ENCODE results near the gene PTPRN2. TPM values are rescaled to one million over a fixed set of nuclear protein-coding genes. Genes with fewer than 3 reads are reported as not detected.

PTPRN2 gene
- total and polyA plus RNA-seq, 2 of the 13 experiments (the other 11 are each of a cell fraction or from before 2014, with no cell fraction given) = 2.5 to 24.2 TPM

DNA sequence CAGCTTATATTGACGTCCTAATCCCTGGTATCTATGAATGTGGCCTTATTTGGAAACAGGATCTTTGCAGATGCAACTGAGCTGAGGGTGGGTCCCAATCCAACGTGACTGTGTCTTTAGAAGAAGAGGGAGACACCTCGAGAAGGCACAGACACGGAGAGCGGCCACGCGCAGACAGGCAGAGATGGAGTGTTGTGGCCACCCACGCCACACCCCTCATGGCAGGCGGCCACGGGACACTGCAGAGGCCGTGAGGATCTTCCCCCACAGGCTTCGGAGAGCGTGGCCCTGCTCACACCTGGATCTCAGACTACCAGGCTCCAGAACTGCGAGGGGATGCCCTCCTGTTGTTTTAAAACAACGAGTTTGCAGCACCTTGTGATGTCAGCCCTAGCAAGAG is 1005.9 kb downstream of the PTPRN2 start (continued):
- TF ChIP-seq, protein P1, sequence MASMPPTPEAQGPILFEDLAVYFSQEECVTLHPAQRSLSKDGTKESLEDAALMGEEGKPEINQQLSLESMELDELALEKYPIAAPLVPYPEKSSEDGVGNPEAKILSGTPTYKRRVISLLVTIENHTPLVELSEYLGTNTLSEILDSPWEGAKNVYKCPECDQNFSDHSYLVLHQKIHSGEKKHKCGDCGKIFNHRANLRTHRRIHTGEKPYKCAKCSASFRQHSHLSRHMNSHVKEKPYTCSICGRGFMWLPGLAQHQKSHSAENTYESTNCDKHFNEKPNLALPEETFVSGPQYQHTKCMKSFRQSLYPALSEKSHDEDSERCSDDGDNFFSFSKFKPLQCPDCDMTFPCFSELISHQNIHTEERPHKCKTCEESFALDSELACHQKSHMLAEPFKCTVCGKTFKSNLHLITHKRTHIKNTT (CRISPR knock-in tag; IDR thresholded peaks at IDR 0.05) = no peak
- TF ChIP-seq HNRNPUL1 (IDR thresholded peaks at IDR 0.05; ENCODE audit: low read depth, low read length) = no peak
- TF ChIP-seq STAT5B (CRISPR knock-in tag; IDR thresholded peaks at IDR 0.05) = no peak
- TF ChIP-seq MTA3 (CRISPR knock-in tag; IDR thresholded peaks at IDR 0.05) = no peak
- no peak for TF ChIP-seq ZNF34 (CRISPR knock-in tag; IDR thresholded peaks at IDR 0.05; ENCODE audit: borderline replicate concordance)
- TF ChIP-seq, protein P2, sequence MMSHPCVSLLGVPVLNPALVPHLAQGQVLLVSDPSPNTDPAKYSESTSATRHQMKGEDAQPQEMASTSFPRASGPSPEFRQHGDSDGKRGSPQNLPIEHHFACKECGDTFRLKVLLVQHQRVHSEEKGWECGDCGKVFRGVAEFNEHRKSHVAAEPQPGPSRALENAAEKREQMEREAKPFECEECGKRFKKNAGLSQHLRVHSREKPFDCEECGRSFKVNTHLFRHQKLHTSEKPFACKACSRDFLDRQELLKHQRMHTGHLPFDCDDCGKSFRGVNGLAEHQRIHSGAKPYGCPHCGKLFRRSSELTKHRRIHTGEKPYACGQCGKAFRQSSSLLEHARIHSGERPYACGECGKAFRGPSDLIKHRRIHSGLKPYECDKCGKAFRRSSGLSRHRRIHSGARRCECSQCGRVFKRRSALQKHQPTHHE (CRISPR knock-in tag; IDR thresholded peaks at IDR 0.05; ENCODE audit: borderline replicate concordance) = no peak

DNA sequence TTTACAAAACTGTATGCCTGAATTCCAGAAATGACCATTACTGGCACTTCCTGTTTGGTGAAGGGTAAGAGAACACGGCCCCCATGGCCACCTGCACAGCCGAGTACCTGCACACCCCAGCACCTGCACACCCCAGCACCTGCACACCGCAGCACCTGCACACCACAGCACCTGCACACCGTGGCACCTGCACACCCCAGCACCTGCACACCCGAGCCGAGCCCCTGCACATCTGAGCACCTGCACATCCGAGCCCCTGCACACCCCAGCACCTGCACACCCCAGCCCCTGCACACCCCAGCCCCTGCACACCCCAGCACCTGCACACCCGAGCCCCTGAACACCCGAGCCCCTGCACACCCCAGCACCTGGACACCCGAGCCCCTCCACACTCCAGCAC is 1007.3 kb downstream of the PTPRN2 start:
- 0% methylated on average over 1 of the region's 10 CpGs for WGBS (ENCODE audit: low lambda C conversion rate)
- no peak overlapping the region for H3K4me3 ChIP-seq (replicated peaks in 1 of 3; ENCODE audit: insufficient read depth in 1 of 3, low read depth in 2 of 3, low read length in 3 of 3)
- no peaks in the 10 kb centered on the region for H3K9me3 ChIP-seq (ENCODE audit: low read length)
- no peaks in the 10 kb centered on the region; the same call in 1 of the 2 replicates for H3K4me1 ChIP-seq (ENCODE audit: insufficient read depth, low read length)
- no peak overlapping the region for H2AFZ ChIP-seq (ENCODE audit: low read length)
- BruUV-seq (replicated peaks) = no TSS peak
- H3K27ac ChIP-seq (ENCODE audit: extremely low read length, insufficient read depth, low read length) = no peak overlapping the region
- intact Hi-C loops (cut with micrococcal nuclease; ENCODE audit: unreplicated experiment) (no loop called here), in situ Hi-C loops (cut with HindIII; ENCODE audit: extremely low pct_ligation_motif_present, low pct_unique_long_range_greater_than_20kb) (no loop called here)
- ATAC-seq = no peak
- H4K20me1 ChIP-seq (ENCODE audit: insufficient read depth, low read length) = no peaks in the 10 kb centered on the region
- CTCF ChIA-PET (ENCODE audit: low intra/inter-chr PET ratio, low total read pairs) = no interaction called here
- no peaks in the 10 kb centered on the region for H3K36me3 ChIP-seq (replicated peaks in 1 of 2; ENCODE audit: control insufficient read depth in 1 of 2, insufficient read depth in 2 of 2, low read length in 2 of 2)
- POLR2A ChIA-PET = no interaction called here
- H3K27me3 ChIP-seq (ENCODE audit: control insufficient read depth in 1 of 2, insufficient read depth in 2 of 2, low read length in 2 of 2) = peaks cover 5 to 51% of the 10 kb centered on the region in 2 experiments
- H3K4me2 ChIP-seq (ENCODE audit: low read depth, low read length) = no peak overlapping the region
- no peaks in the 10 kb centered on the region for H3K79me2 ChIP-seq (ENCODE audit: insufficient read depth, low read length)
- no peak for FAIRE-seq
- no peak overlapping the region for H3K9ac ChIP-seq (ENCODE audit: insufficient read depth, low read depth, low read length)
- no peak for DNase-seq (ENCODE audit: low spot score)
- TF ChIP-seq CENPX (CRISPR knock-in tag; IDR thresholded peaks at IDR 0.05) (no peak), ETV5 (CRISPR knock-in tag; IDR thresholded peaks at IDR 0.05; ENCODE audit: borderline replicate concordance) (no peak), SNAPC2 (CRISPR knock-in tag; IDR thresholded peaks at IDR 0.05) (no peak), HOXA3 (CRISPR knock-in tag; IDR thresholded peaks at IDR 0.05) (no peak), HNRNPLL (IDR thresholded peaks at IDR 0.05; ENCODE audit: low read depth, low read length, poor library complexity, severe bottlenecking) (no peak), ZNF616 (CRISPR knock-in tag; IDR thresholded peaks at IDR 0.05; ENCODE audit: low read depth) (no peak), NR2C2 (CRISPR knock-in tag; IDR thresholded peaks at IDR 0.05; ENCODE audit: borderline replicate concordance) (no peak)
- TF ChIP-seq, protein P3, sequence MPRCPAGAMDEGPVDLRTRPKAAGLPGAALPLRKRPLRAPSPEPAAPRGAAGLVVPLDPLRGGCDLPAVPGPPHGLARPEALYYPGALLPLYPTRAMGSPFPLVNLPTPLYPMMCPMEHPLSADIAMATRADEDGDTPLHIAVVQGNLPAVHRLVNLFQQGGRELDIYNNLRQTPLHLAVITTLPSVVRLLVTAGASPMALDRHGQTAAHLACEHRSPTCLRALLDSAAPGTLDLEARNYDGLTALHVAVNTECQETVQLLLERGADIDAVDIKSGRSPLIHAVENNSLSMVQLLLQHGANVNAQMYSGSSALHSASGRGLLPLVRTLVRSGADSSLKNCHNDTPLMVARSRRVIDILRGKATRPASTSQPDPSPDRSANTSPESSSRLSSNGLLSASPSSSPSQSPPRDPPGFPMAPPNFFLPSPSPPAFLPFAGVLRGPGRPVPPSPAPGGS (CRISPR knock-in tag; IDR thresholded peaks at IDR 0.05) = no peak
- TF ChIP-seq, protein P4, sequence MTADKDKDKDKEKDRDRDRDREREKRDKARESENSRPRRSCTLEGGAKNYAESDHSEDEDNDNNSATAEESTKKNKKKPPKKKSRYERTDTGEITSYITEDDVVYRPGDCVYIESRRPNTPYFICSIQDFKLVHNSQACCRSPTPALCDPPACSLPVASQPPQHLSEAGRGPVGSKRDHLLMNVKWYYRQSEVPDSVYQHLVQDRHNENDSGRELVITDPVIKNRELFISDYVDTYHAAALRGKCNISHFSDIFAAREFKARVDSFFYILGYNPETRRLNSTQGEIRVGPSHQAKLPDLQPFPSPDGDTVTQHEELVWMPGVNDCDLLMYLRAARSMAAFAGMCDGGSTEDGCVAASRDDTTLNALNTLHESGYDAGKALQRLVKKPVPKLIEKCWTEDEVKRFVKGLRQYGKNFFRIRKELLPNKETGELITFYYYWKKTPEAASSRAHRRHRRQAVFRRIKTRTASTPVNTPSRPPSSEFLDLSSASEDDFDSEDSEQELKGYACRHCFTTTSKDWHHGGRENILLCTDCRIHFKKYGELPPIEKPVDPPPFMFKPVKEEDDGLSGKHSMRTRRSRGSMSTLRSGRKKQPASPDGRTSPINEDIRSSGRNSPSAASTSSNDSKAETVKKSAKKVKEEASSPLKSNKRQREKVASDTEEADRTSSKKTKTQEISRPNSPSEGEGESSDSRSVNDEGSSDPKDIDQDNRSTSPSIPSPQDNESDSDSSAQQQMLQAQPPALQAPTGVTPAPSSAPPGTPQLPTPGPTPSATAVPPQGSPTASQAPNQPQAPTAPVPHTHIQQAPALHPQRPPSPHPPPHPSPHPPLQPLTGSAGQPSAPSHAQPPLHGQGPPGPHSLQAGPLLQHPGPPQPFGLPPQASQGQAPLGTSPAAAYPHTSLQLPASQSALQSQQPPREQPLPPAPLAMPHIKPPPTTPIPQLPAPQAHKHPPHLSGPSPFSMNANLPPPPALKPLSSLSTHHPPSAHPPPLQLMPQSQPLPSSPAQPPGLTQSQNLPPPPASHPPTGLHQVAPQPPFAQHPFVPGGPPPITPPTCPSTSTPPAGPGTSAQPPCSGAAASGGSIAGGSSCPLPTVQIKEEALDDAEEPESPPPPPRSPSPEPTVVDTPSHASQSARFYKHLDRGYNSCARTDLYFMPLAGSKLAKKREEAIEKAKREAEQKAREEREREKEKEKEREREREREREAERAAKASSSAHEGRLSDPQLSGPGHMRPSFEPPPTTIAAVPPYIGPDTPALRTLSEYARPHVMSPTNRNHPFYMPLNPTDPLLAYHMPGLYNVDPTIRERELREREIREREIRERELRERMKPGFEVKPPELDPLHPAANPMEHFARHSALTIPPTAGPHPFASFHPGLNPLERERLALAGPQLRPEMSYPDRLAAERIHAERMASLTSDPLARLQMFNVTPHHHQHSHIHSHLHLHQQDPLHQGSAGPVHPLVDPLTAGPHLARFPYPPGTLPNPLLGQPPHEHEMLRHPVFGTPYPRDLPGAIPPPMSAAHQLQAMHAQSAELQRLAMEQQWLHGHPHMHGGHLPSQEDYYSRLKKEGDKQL (CRISPR knock-in tag; IDR thresholded peaks at IDR 0.05; ENCODE audit: low read depth) = no peak
